ENCODE results near the gene PTBP1. TPM values are rescaled to one million over a fixed set of nuclear protein-coding genes. Genes with fewer than 3 reads are reported as not detected.

The PTBP1 gene
- total and polyA plus RNA-seq, 9 of the 15 experiments (the other 6 are each of a cell fraction or from before 2014, with no cell fraction given) = 14.0 to 759 (median 234) TPM

- no TSS peak for BruUV-seq (replicated peaks)
- in situ Hi-C loops (cut with MboI) = no loop called here
- H3K27ac ChIP-seq (ENCODE audit: extremely low read depth, low read depth, low read length) = no peak overlapping the region
- H3K36me3 ChIP-seq (ENCODE audit: control insufficient read depth, insufficient read depth, low read length) = peaks cover 67% of the 10 kb centered on the region
- H3K27me3 ChIP-seq (ENCODE audit: control insufficient read depth in 2 of 2, insufficient read depth in 2 of 2, low read length in 2 of 2) = no peaks in the 10 kb centered on the region
- POLR2A ChIA-PET = interaction anchor here (0.6 to 2.2 kb wide), 2 partner anchors 10 to 14 kb away, joined by 3 to 11 read pairs; no protein-coding TSS in a partner anchor
- no peak overlapping the region for H3K4me3 ChIP-seq
- no peaks in the 10 kb centered on the region for H4K20me1 ChIP-seq (replicated peaks; ENCODE audit: control insufficient read depth, insufficient read depth, low read length)
- CTCF ChIA-PET (ENCODE audit: low intra/inter-chr PET ratio) = no interaction called here
- peaks cover 0 to 42% of the 10 kb centered on the region in 2 experiments; a peak in 2 of 5 replicates for H3K4me1 ChIP-seq (replicated peaks in 1 of 2; ENCODE audit: control insufficient read depth in 2 of 2, insufficient read depth in 2 of 2, low read length in 2 of 2)
- FAIRE-seq (no peak), DNase-seq (ENCODE audit: extremely low read depth in 1 of 4, low spot score in 3 of 4) (peak in 2 of 4 experiments; percentile 21), ATAC-seq (peak; percentile 6; the same call in 2 of the 3 replicates)
- WGBS (ENCODE audit: insufficient coverage, low coverage, missing lambda C conversion rate) = 93% methylated on average over 17 of the region's 87 CpGs
- H3K9ac ChIP-seq (ENCODE audit: insufficient read depth in 1 of 2, low read depth in 2 of 2, low read length in 2 of 2) = no peak overlapping the region
- H3K9me1 ChIP-seq (ENCODE audit: control insufficient read depth, insufficient read depth, low read length) = no peaks in the 10 kb centered on the region
- intact Hi-C loops (cut with micrococcal nuclease) = no loop called here
- no peak overlapping the region for H3K4me2 ChIP-seq (ENCODE audit: insufficient read depth, low read length)
- peaks cover 3% of the 10 kb centered on the region for H3K9me3 ChIP-seq (replicated peaks; ENCODE audit: control insufficient read depth, insufficient read depth, low read depth, low read length)
- peaks cover 6% of the 10 kb centered on the region for H3K79me2 ChIP-seq (ENCODE audit: control insufficient read depth, insufficient read depth, low read length)
- no peak overlapping the region for H2AFZ ChIP-seq (ENCODE audit: low read depth, low read length)
- TF ChIP-seq POLR2G (IDR thresholded peaks at IDR 0.05; ENCODE audit: low read depth, low read length) = peak; percentile 92
- peak; percentile 6; the same call in 1 of the 2 replicates for TF ChIP-seq POLR2A (conservative IDR thresholded peaks at IDR 0.05)
- no peak for TF ChIP-seq ZBTB12 (CRISPR knock-in tag; IDR thresholded peaks at IDR 0.05)
- TF ChIP-seq ZNF511 (CRISPR knock-in tag; IDR thresholded peaks at IDR 0.05) = no peak
- TF ChIP-seq ZBTB33 (CRISPR knock-in tag; IDR thresholded peaks at IDR 0.05) = peak; percentile 88
- no peak for TF ChIP-seq SRSF9 (IDR thresholded peaks at IDR 0.05; ENCODE audit: borderline replicate concordance, low read depth, low read length)
- no peak for TF ChIP-seq ZNF445 (CRISPR knock-in tag; IDR thresholded peaks at IDR 0.05; ENCODE audit: low read depth)
- TF ChIP-seq SAFB (IDR thresholded peaks at IDR 0.05; ENCODE audit: borderline replicate concordance, low read depth, low read length) = peak; percentile 31; the same call in 1 of the 2 replicates
- peak; percentile 71; the same call in 1 of the 2 replicates for TF ChIP-seq ZBED1 (IDR thresholded peaks at IDR 0.05)
- TF ChIP-seq PRPF4 (IDR thresholded peaks at IDR 0.05; ENCODE audit: insufficient read depth, low read depth, low read length, poor library complexity, severe bottlenecking) = peak; percentile 54
- TF ChIP-seq RBFOX2 (IDR thresholded peaks at IDR 0.05; ENCODE audit: low read depth, low read length) = peak; percentile 78
- TF ChIP-seq PCBP1 (IDR thresholded peaks at IDR 0.05; ENCODE audit: low read depth, low read length, poor library complexity, severe bottlenecking) = peak; percentile 95
- peak; percentile 88 for TF ChIP-seq U2AF1 (optimal IDR thresholded peaks at IDR 0.05; ENCODE audit: low read depth, low read length)
- TF ChIP-seq DLX4 (CRISPR knock-in tag; IDR thresholded peaks at IDR 0.05) = no peak
- no peak for TF ChIP-seq FOXP1 (CRISPR knock-in tag; IDR thresholded peaks at IDR 0.05)
- TF ChIP-seq XRCC3 (IDR thresholded peaks at IDR 0.05) = no peak
- peak; percentile 81 for TF ChIP-seq FUS (optimal IDR thresholded peaks at IDR 0.05; ENCODE audit: low read depth, low read length)
- TF ChIP-seq NONO (IDR thresholded peaks at IDR 0.05; ENCODE audit: low read depth in 2 of 2, low read length in 1 of 2) = peak; percentile 42 to 48; a peak in 3 of 4 replicates
These were observed 16.2 kb downstream of the PTBP1 start for GRCh38 chr19:813219-814151.

Data from K562 (cell line).